Lower lobe of right lung (tissue), 2 donors: ENCODE results near the gene ZNF124. TPM values are rescaled to one million over a fixed set of nuclear protein-coding genes. Genes with fewer than 3 reads are reported as not detected.
"Not testable (repeated sequence)": the region's sequence is repeated elsewhere in the genome, so short reads cannot be mapped to it uniquely, and the experiment has no call there.

Experiments
- ATAC-seq, 2 donors: fragments of 200-7000 bp; cut with Tn5 transposase; one replicate each; pipeline ENCODE4 v1.9.1; 2020 to 2022; ENCODE audit warnings: mild to moderate bottlenecking in 2 of 2, moderate library complexity in 2 of 2
- DNase-seq: peaks from one replicate; pipeline ENCODE4 v3.0.0-alpha.2; 2020
- H3K27ac ChIP-seq: fragments of 200-600 bp; one replicate; pipeline ENCODE4 v1.8.0; 2022
- H3K27me3 ChIP-seq: fragments of 200-600 bp; one replicate; pipeline ENCODE4 v1.8.0; 2022; ENCODE audit warnings: low read depth
- H3K36me3 ChIP-seq: fragments of 200-600 bp; one replicate; pipeline ENCODE4 v1.8.0; 2022; ENCODE audit warnings: mild to moderate bottlenecking
- H3K4me1 ChIP-seq: fragments of 200-600 bp; one replicate; pipeline ENCODE4 v1.8.0; 2022
- H3K4me3 ChIP-seq: fragments of 200-600 bp; one replicate; pipeline ENCODE4 v1.8.0; 2022; ENCODE audit warnings: mild to moderate bottlenecking
- H3K9me3 ChIP-seq: fragments of 200-600 bp; one replicate; pipeline ENCODE4 v1.8.0; 2022
- CTCF ChIP-seq: fragments of 200-600 bp; IDR thresholded peaks from one replicate; pipeline ENCODE4 v1.8.0; 2022; ENCODE audit warnings: antibody characterized with exemption, mild to moderate bottlenecking
- intact Hi-C: fragments of 100-400 bp; cut with DNase I; formaldehyde crosslinking; loops from one replicate; pipeline ENCODE4 v1.11.0; 2022
- total RNA-seq: library from RNA; stranded (reverse); fragmentation: NEBNext Ultra II Directional; extraction: Animal tissue kit (Norgen Biotek cat#: 25700); gene quantifications from one replicate; pipeline ENCODE4 v1.2.1, GENCODE V29; 2021
- donor health status: DM: no; HTN: yes; CAD: no; lungs with severe emphysema.

The ZNF124 gene
- total RNA-seq, 1 donor from 2014 or later, result 29.1 TPM

GRCh38 chr1:247146671-247147070 lies 25.1 kb downstream of the ZNF124 start:
- Histone ChIP-seq H3K9me3 (peaks cover 94% of the 10 kb centered on the region), H3K27ac (no peak overlapping the region), H3K4me1 (no peaks in the 10 kb centered on the region), H3K4me3 (no peak overlapping the region), H3K36me3 (no peaks in the 10 kb centered on the region), H3K27me3 (no peaks in the 10 kb centered on the region)
- DNase-seq, result no peak
- intact Hi-C loops, result no loop called here
- no peak for TF ChIP-seq CTCF
- no peak for ATAC-seq

GRCh38 chr1:247145279-247145678 lies 26.5 kb downstream of the ZNF124 start:
- DNase-seq (no peak), ATAC-seq (no peak)
- Histone ChIP-seq H3K27ac (no peak overlapping the region), H3K36me3 (no peaks in the 10 kb centered on the region), H3K4me1 (no peaks in the 10 kb centered on the region), H3K9me3 (peaks cover 97% of the 10 kb centered on the region), H3K27me3 (no peaks in the 10 kb centered on the region), H3K4me3 (no peak overlapping the region)
- intact Hi-C loops, result no loop called here
- no peak for TF ChIP-seq CTCF

- H3K36me3 ChIP-seq, H3K27me3 ChIP-seq, ATAC-seq, H3K27ac ChIP-seq, H3K4me1 ChIP-seq, H3K4me3 ChIP-seq, DNase-seq, intact Hi-C loops: not testable (repeated sequence)
- peaks cover 94% of the 10 kb centered on the region for H3K9me3 ChIP-seq
These were observed 32.3 kb downstream of the ZNF124 start for GRCh38 chr1:247139557-247139956.

GRCh38 chr1:247131236-247131635 lies 40.6 kb downstream of the ZNF124 start:
- intact Hi-C loops, result no loop called here
- peaks cover 57% of the 10 kb centered on the region for H3K9me3 ChIP-seq
- no peaks in the 10 kb centered on the region for H3K4me1 ChIP-seq
- no peak overlapping the region for H3K27ac ChIP-seq
- ATAC-seq (no peak), DNase-seq (no peak)
- TF ChIP-seq CTCF, result no peak
- H3K36me3 ChIP-seq, result no peaks in the 10 kb centered on the region
- H3K4me3 ChIP-seq, result no peak overlapping the region
- no peaks in the 10 kb centered on the region for H3K27me3 ChIP-seq

GRCh38 chr1:247127519-247128282 lies 44.1 kb downstream of the ZNF124 start:
- H3K27me3 ChIP-seq, ATAC-seq, H3K4me1 ChIP-seq, DNase-seq, intact Hi-C loops, H3K36me3 ChIP-seq, H3K27ac ChIP-seq: not testable (repeated sequence)
- H3K9me3 ChIP-seq, result peaks cover 22% of the 10 kb centered on the region
- peak overlapping the region; percentile 18 for H3K4me3 ChIP-seq

- H3K4me3 ChIP-seq, intact Hi-C loops, H3K27me3 ChIP-seq, H3K36me3 ChIP-seq, H3K4me1 ChIP-seq, H3K27ac ChIP-seq, DNase-seq: not testable (repeated sequence)
- ATAC-seq, result peak; percentile 86 to 90
- H3K9me3 ChIP-seq, result peaks cover 16% of the 10 kb centered on the region
These were observed 45.2 kb downstream of the ZNF124 start for GRCh38 chr1:247126601-247127000.

- intact Hi-C loops, H3K4me3 ChIP-seq, H3K27me3 ChIP-seq, H3K4me1 ChIP-seq, H3K27ac ChIP-seq, H3K36me3 ChIP-seq, DNase-seq: not testable (repeated sequence)
- ATAC-seq, result peak; percentile 100
- peaks cover 12% of the 10 kb centered on the region for H3K9me3 ChIP-seq
These were observed 45.7 kb downstream of the ZNF124 start for GRCh38 chr1:247126166-247126565.
